H1 (cell line): ENCODE results near the gene DIDO1. TPM values are rescaled to one million over a fixed set of nuclear protein-coding genes. Genes with fewer than 3 reads are reported as not detected.

Source experiments
- CTCF ChIA-PET: fragments of 300-600 bp; sonication (Branson Sonifier 250); formaldehyde crosslinking; loops from one replicate; lab custom pipeline; 2021; ENCODE audit not compliant: partially characterized antibody; lab: Charles Lee
- POLR2A ChIA-PET: fragments of 300-600 bp; sonication (Branson Sonifier 250); formaldehyde crosslinking; loops from one replicate; lab custom pipeline; 2021; ENCODE audit warnings: inconsistent platforms; ENCODE audit not compliant: partially characterized antibody; lab: Charles Lee
- DNase-seq, 2 experiments: peaks; one replicate each; pipeline versions ENCODE4 v3.0.0 to v3.0.0-alpha.2; 2010 to 2022; ENCODE audit warnings: low spot score in 2 of 2, low read depth in 1 of 2, mixed read lengths in 1 of 2
- FAIRE-seq: peaks from 2 replicates; lab custom pipeline; 2011; peaks lifted over from hg19 to GRCh38; lab: Jason Lieb, UNC
- H2AFZ ChIP-seq: 2 replicates; pipeline ENCODE4 v1.8.1; 2012; ENCODE audit warnings: low read length, inconsistent platforms
- H2AK5ac ChIP-seq: 2 replicates; pipeline ENCODE4 v1.6.1; 2013; ENCODE audit warnings: low read depth, low read length
- H2BK120ac ChIP-seq: replicated peaks from 2 replicates; pipeline ENCODE3; 2013; ENCODE audit warnings: low read depth, low read length, inconsistent platforms
- H2BK12ac ChIP-seq: 2 replicates; pipeline ENCODE4 v1.6.1; 2013; ENCODE audit warnings: low read depth, low read length
- H2BK15ac ChIP-seq: 2 replicates; pipeline ENCODE4 v1.6.1; 2013; ENCODE audit warnings: low read length
- H2BK20ac ChIP-seq: 2 replicates; pipeline ENCODE4 v1.6.1; 2013; ENCODE audit warnings: low read length
- H2BK5ac ChIP-seq: 2 replicates; pipeline ENCODE4 v1.6.1; 2013; ENCODE audit warnings: low read depth, low read length
- H3K14ac ChIP-seq: 2 replicates; pipeline ENCODE4 v1.6.1; 2013; ENCODE audit warnings: inconsistent platforms; ENCODE audit not compliant: insufficient read length
- H3K18ac ChIP-seq: 2 replicates; pipeline ENCODE4 v1.6.1; 2013; ENCODE audit warnings: low read length; ENCODE audit errors: extremely low read depth
- H3K23ac ChIP-seq: 2 replicates; pipeline ENCODE4 v1.6.1; 2013; ENCODE audit warnings: inconsistent platforms; ENCODE audit not compliant: insufficient read length
- H3K23me2 ChIP-seq: 2 replicates; pipeline ENCODE4 v1.6.1; 2013; ENCODE audit warnings: low read depth, low read length
- H3K27ac ChIP-seq: 2 replicates; pipeline ENCODE4 v1.6.1; 2011; ENCODE audit warnings: low read depth, low read length, inconsistent platforms
- H3K27me3 ChIP-seq, 4 experiments: replicated peaks in 1 of 4; 1 replicate in 1 of 4; 2 replicates in 3 of 4; pipeline versions ENCODE4 v1.6.1 to v1.8.1; 2011 to 2013; ENCODE audit warnings: low read length in 3 of 4, mild to moderate bottlenecking in 3 of 4, inconsistent platforms in 2 of 4, mixed read lengths in 2 of 4, moderate library complexity in 1 of 4; ENCODE audit not compliant: control insufficient read depth in 3 of 4, insufficient read depth in 3 of 4; ENCODE audit errors: extremely low read depth in 1 of 4
- H3K36me3 ChIP-seq, 4 experiments: 2 replicates each; pipeline versions ENCODE4 v1.6.1 to v1.8.1; 2011 to 2013; ENCODE audit warnings: mild to moderate bottlenecking in 4 of 4, low read length in 3 of 4, moderate library complexity in 2 of 4, control low read depth in 1 of 4, inconsistent platforms in 1 of 4; ENCODE audit not compliant: insufficient read depth in 4 of 4, control insufficient read depth in 2 of 4
- H3K4ac ChIP-seq: replicated peaks from 2 replicates; pipeline ENCODE3; 2013; ENCODE audit warnings: low read length, low read depth, mixed read lengths, inconsistent platforms; ENCODE audit not compliant: insufficient read length
- H3K4me1 ChIP-seq, 4 experiments: replicated peaks in 1 of 4; 1 replicate in 1 of 4; 2 replicates in 3 of 4; pipeline versions ENCODE4 v1.6.1 to v1.8.1; 2011 to 2013; ENCODE audit warnings: low read length in 3 of 4, inconsistent platforms in 2 of 4, mixed read lengths in 1 of 4; ENCODE audit not compliant: insufficient read depth in 4 of 4, control insufficient read depth in 3 of 4
- H3K4me2 ChIP-seq, 2 experiments: 2 replicates each; pipeline versions ENCODE4 v1.6.1 to v1.8.1; 2011 to 2013; ENCODE audit warnings: low read depth in 2 of 2, low read length in 2 of 2, control low read depth in 1 of 2, inconsistent platforms in 1 of 2, mild to moderate bottlenecking in 1 of 2; ENCODE audit not compliant: insufficient read depth in 1 of 2
- H3K4me3 ChIP-seq, 4 experiments: fragments of 200-600, 300-600 bp in 1 of 4; sonication (generic), shearing (Covaris generic), sonication (Bioruptor Twin) in 1 of 4; 2 replicates each; pipeline versions ENCODE4 v1.5.1 to v1.8.1; 2011 to 2016; ENCODE audit warnings: low read length in 4 of 4, low read depth in 3 of 4, control low read depth in 2 of 4, inconsistent platforms in 2 of 4, mild to moderate bottlenecking in 2 of 4, mixed read lengths in 1 of 4, moderate library complexity in 1 of 4; ENCODE audit not compliant: insufficient read depth in 2 of 4; ENCODE audit errors: extremely low read depth in 1 of 4
- H3K56ac ChIP-seq: replicated peaks from 2 replicates; pipeline ENCODE3; 2013; ENCODE audit warnings: low read depth, mild to moderate bottlenecking, mixed read lengths, low read length, inconsistent platforms; ENCODE audit not compliant: insufficient read length
- H3K79me1 ChIP-seq: 2 replicates; pipeline ENCODE4 v1.6.1; 2013; ENCODE audit warnings: low read depth, low read length, control low read depth
- H3K79me2 ChIP-seq, 2 experiments: 2 replicates each; pipeline versions ENCODE4 v1.6.1 to v1.8.1; 2012 to 2013; ENCODE audit warnings: low read length in 2 of 2, mild to moderate bottlenecking in 2 of 2, inconsistent platforms in 1 of 2; ENCODE audit not compliant: insufficient read depth in 2 of 2, control insufficient read depth in 1 of 2
- H3K9ac ChIP-seq, 4 experiments: replicated peaks in 1 of 4; 1 replicate in 1 of 4; 2 replicates in 3 of 4; pipeline versions ENCODE4 v1.6.1 to v1.8.1; 2011 to 2013; ENCODE audit warnings: low read depth in 3 of 4, low read length in 3 of 4, control low read depth in 2 of 4, mild to moderate bottlenecking in 2 of 4, moderate library complexity in 2 of 4, inconsistent platforms in 1 of 4; ENCODE audit errors: extremely low read depth in 1 of 4
- H3K9me3 ChIP-seq, 2 experiments: 2 replicates each; pipeline versions ENCODE4 v1.6.1 to v1.8.1; 2012 to 2013; ENCODE audit warnings: mild to moderate bottlenecking in 2 of 2, moderate library complexity in 2 of 2, control low read depth in 1 of 2, inconsistent platforms in 1 of 2, low read depth in 1 of 2, low read length in 1 of 2, mixed read lengths in 1 of 2; ENCODE audit not compliant: insufficient read depth in 2 of 2
- H4K20me1 ChIP-seq, 2 experiments: replicated peaks in 1 of 2; 2 replicates each; pipeline versions ENCODE3 to v1.8.1; 2011 to 2013; ENCODE audit warnings: inconsistent platforms in 2 of 2, low read length in 2 of 2, mild to moderate bottlenecking in 1 of 2; ENCODE audit not compliant: insufficient read depth in 2 of 2, control insufficient read depth in 1 of 2
- H4K5ac ChIP-seq: 2 replicates; pipeline ENCODE4 v1.6.1; 2013; ENCODE audit warnings: low read length, low read depth, mixed read lengths, inconsistent platforms; ENCODE audit not compliant: insufficient read length
- H4K8ac ChIP-seq: 2 replicates; pipeline ENCODE4 v1.8.0; 2013; ENCODE audit warnings: mild to moderate bottlenecking, moderate library complexity, low read length, inconsistent platforms; ENCODE audit not compliant: insufficient read depth; ENCODE audit errors: extremely low read depth
- H4K91ac ChIP-seq: replicated peaks from 2 replicates; pipeline ENCODE3; 2013; ENCODE audit warnings: low read length, mixed read lengths, inconsistent platforms; ENCODE audit not compliant: insufficient read length
- FOSL1 ChIP-seq: IDR thresholded peaks from 2 replicates; pipeline ENCODE4 v1.6.1; 2011; ENCODE audit warnings: mild to moderate bottlenecking, low read depth, low read length, moderate library complexity; ENCODE audit not compliant: insufficient read depth
- POU5F1 ChIP-seq: IDR thresholded peaks from 2 replicates; pipeline ENCODE4 v1.6.1; 2011; ENCODE audit warnings: low read depth, mild to moderate bottlenecking, low read length, moderate library complexity
- TCF12 ChIP-seq: IDR thresholded peaks from 2 replicates; pipeline ENCODE4 v1.6.1; 2011; ENCODE audit warnings: low read depth, mild to moderate bottlenecking, low read length
- WGBS, 2 experiments: shearing (Covaris generic) in 1 of 2; methylation state at CpG; one replicate each; pipeline versions ENCODE4 v1.1.6 to v1.1.7; 2013 to 2015; ENCODE audit warnings: low lambda C conversion rate in 2 of 2, mixed read lengths in 2 of 2, inconsistent platforms in 1 of 2, low coverage in 1 of 2, missing lambda C conversion rate in 1 of 2; ENCODE audit not compliant: insufficient replicate concordance in 2 of 2, insufficient coverage in 1 of 2, insufficient read length in 1 of 2; ENCODE audit errors: extremely low coverage in 1 of 2, missing lambda C conversion rate in 1 of 2; 5-methylcytosine and 5-hydroxymethylcytosine counted together
- polyA plus RNA-seq, 7 experiments: library from polyadenylated mRNA; depleted of rRNA in 3 of 7; stranded (reverse) in 5 of 7; unstranded in 2 of 7; fragments of >200 nt in 5 of 7; fragments of 200-250 nt in 2 of 7; gene quantifications; 1 replicate in 5 of 7; 2 replicates in 1 of 7; 4 replicates in 1 of 7; pipeline versions ENCODE4 v1.2.1 to v1.2.3, GENCODE V29; 2011 to 2013; ENCODE audit warnings: missing spikeins in 2 of 7, mixed read lengths in 2 of 7
- total RNA-seq: library from RNA; stranded (reverse); fragmentation: NEBNext Ultra II Directional; extraction: Animal tissue kit (Norgen Biotek cat#: 25700); gene quantifications from 2 replicates; pipeline ENCODE4 v1.2.1, GENCODE V29; 2021

Gene DIDO1
- total and polyA plus RNA-seq, 2 of the 8 experiments (the other 6 are each of a cell fraction or from before 2014, with no cell fraction given) = 53.6 to 82.8 TPM

DNA sequence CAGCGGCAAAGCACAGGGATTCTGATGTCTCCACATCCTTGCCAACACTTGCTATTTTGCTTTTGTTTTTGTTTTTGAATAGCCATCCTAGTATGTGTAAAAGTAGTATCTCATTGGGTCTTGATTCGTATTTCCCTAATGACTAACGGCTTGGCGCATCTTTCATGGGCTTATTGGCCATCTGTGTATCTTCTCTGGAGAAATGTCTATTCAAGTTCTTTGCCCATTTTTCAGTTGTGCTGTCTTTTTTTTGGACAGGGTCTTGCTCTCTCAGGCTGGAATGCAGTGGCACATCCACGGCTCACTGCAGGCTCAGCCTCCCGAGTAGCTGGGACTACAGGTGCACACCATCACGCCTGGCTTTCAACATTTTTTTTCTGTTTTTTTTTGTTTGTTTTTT, 82.1 kb downstream of the DIDO1 start:
- Histone ChIP-seq H3K56ac (no peak overlapping the region), H3K79me2 (no peaks in the 10 kb centered on the region), H3K27me3 (no peaks in the 10 kb centered on the region), H2AFZ (no peak overlapping the region), H3K4ac (no peak overlapping the region), H4K8ac (no peak overlapping the region), H4K20me1 (peaks cover 2 to 4% of the 10 kb centered on the region in 2 experiments), H2BK5ac (no peak overlapping the region), H2BK12ac (no peak overlapping the region), H2BK15ac (no peak overlapping the region), H3K36me3 (peaks cover 0 to 18% (median 3%) of the 10 kb centered on the region in 4 experiments; a peak in 3 of 8 replicates), H2AK5ac (no peak overlapping the region), H3K79me1 (no peaks in the 10 kb centered on the region), H2BK20ac (no peak overlapping the region), H4K91ac (no peak overlapping the region), H3K4me3 (no peak overlapping the region), H3K4me1 (peaks cover 0 to 3% (median 0%) of the 10 kb centered on the region in 4 experiments; a peak in 3 of 7 replicates), H3K23ac (no peak overlapping the region), H3K9ac (no peak overlapping the region), H3K18ac (no peak overlapping the region), H3K9me3 (no peaks in the 10 kb centered on the region), H3K14ac (no peak overlapping the region), H2BK120ac (no peak overlapping the region), H3K23me2 (no peaks in the 10 kb centered on the region), H3K4me2 (no peak overlapping the region), H3K27ac (no peak overlapping the region), H4K5ac (no peak overlapping the region)
- no peak for DNase-seq
- no peak for FAIRE-seq
- 98% methylated on average over 7 of the region's 7 CpGs; no CpG with 5 or more reads in 1 of the 2 experiments for WGBS, 2 experiments
- ChIA-PET POLR2A (interaction anchor here (2.0 to 4.0 kb wide), 2 partner anchors 12 to 29 kb away, joined by 8 to 17 read pairs; no protein-coding TSS in a partner anchor), CTCF (interaction anchor here (0.8 kb wide), 1 partner anchor 21 kb away, joined by 3 read pairs; no protein-coding TSS in a partner anchor)
- no peak for TF ChIP-seq TCF12
- TF ChIP-seq FOSL1 = no peak
- TF ChIP-seq POU5F1 = no peak
